SU-DHL-6 (cell line): Measurements from ENCODE around the gene TRPT1.

Source experiments
- H2AFZ ChIP-seq: fragments of 200-600 bp; sonication (generic); 2 replicates; pipeline ENCODE4 v1.6.1; 2014; ENCODE audit warnings: low read depth, mild to moderate bottlenecking, moderate library complexity, mixed read lengths, antibody characterized with exemption, low read length; ENCODE audit not compliant: severe bottlenecking
- H3F3A ChIP-seq: fragments of 200-600 bp; shearing (Covaris generic); 2 replicates; pipeline ENCODE4 v1.6.0; 2016; ENCODE audit warnings: antibody characterized with exemption, mild to moderate bottlenecking; ENCODE audit not compliant: insufficient read depth
- H3K27ac ChIP-seq: fragments of 200-600 bp; sonication (generic); 2 replicates; pipeline ENCODE4 v1.5.1; 2016; ENCODE audit warnings: low read depth, mild to moderate bottlenecking, low read length, moderate library complexity, mixed read lengths
- H3K27me3 ChIP-seq: fragments of 200-600 bp; sonication (generic), shearing (Covaris generic); 2 replicates; pipeline ENCODE4 v1.6.0; 2014; ENCODE audit warnings: mild to moderate bottlenecking, low read length
- H3K36me3 ChIP-seq: fragments of 200-600 bp; sonication (generic); 2 replicates; pipeline ENCODE4 v1.6.1; 2014; ENCODE audit warnings: mild to moderate bottlenecking, low read length, mixed read lengths
- H3K4me2 ChIP-seq: fragments of 300-600, 200-600 bp; shearing (Covaris generic), sonication (generic); 2 replicates; pipeline ENCODE4 v1.6.0; 2014; ENCODE audit warnings: low read length, low read depth, mild to moderate bottlenecking; ENCODE audit not compliant: poor library complexity, severe bottlenecking
- H3K4me3 ChIP-seq: fragments of 200-600 bp; sonication (generic); 2 replicates; pipeline ENCODE4 v1.5.1; 2014; ENCODE audit warnings: antibody characterized with exemption, low read length, mild to moderate bottlenecking, mixed read lengths; ENCODE audit not compliant: insufficient read depth, poor library complexity, severe bottlenecking
- H3K79me2 ChIP-seq: fragments of 200-600 bp; sonication (generic); 2 replicates; pipeline ENCODE4 v1.6.1; 2014; ENCODE audit warnings: mild to moderate bottlenecking, low read length, moderate library complexity; ENCODE audit not compliant: insufficient read depth
- H3K9ac ChIP-seq: fragments of 200-600 bp; sonication (generic); 2 replicates; pipeline ENCODE4 v1.7.0; 2014; ENCODE audit warnings: mild to moderate bottlenecking, low read length
- H3K9me2 ChIP-seq: fragments of 200-600 bp; sonication (generic); replicated peaks from 2 replicates; pipeline ENCODE4 v1.6.1; 2014; ENCODE audit warnings: low read length; ENCODE audit not compliant: insufficient read depth
- H3K9me3 ChIP-seq: fragments of 200-600 bp; sonication (generic); 2 replicates; pipeline ENCODE4 v1.6.1; 2014; ENCODE audit warnings: low read length, mixed read lengths; ENCODE audit not compliant: insufficient read depth
- H4K20me1 ChIP-seq: fragments of 200-600 bp; sonication (generic); 2 replicates; pipeline ENCODE4 v1.6.1; 2014; ENCODE audit warnings: low read depth, mild to moderate bottlenecking, antibody characterized with exemption, low read length, moderate library complexity, mixed read lengths
- CTCF ChIP-seq: fragments of 200-600 bp; sonication (generic); IDR thresholded peaks from one replicate; pipeline ENCODE4 v1.5.1; 2017; ENCODE audit warnings: antibody characterized with exemption, mild to moderate bottlenecking, low read length, moderate library complexity; ENCODE audit not compliant: insufficient read depth, poor library complexity, severe bottlenecking
- EZH2phosphoT487 ChIP-seq: fragments of 200-600 bp; sonication (generic), shearing (Covaris generic); conservative IDR thresholded peaks from 2 replicates; pipeline ENCODE4 v1.6.1; 2018; ENCODE audit warnings: mild to moderate bottlenecking, antibody characterized with exemption, low read length, moderate library complexity, mixed read lengths

Gene TRPT1

GRCh38 chr11:64251016-64251752 lies 25.2 kb upstream of the TRPT1 start, which contains the start of gene PLCB3:
PLCB3 (plus strand) TSS chr11:64251530; CDS start chr11:64251650, 120 bp downstream.
- Histone ChIP-seq H3K9me2 (no peaks in the 10 kb centered on the region), H2AFZ (peak within 1 kb of the TSS; percentile 86), H3K9ac (peak within 1 kb of the TSS; percentile 84), H4K20me1 (no peaks in the 10 kb centered on the region), H3K79me2 (peaks cover 9% of the 10 kb centered on the region; the same call in 1 of the 2 replicates), H3F3A (peaks cover 14% of the 10 kb centered on the region; the same call in 1 of the 2 replicates), H3K27ac (peak within 1 kb of the TSS; percentile 21), H3K4me2 (peak within 1 kb of the TSS; percentile 97), H3K4me3 (peak within 1 kb of the TSS; percentile 88), H3K27me3 (no peaks in the 10 kb centered on the region), H3K9me3 (no peaks in the 10 kb centered on the region), H3K36me3 (no peaks in the 10 kb centered on the region)
- TF ChIP-seq EZH2phosphoT487 (no peak), CTCF (peak; percentile 59)

- Histone ChIP-seq H2AFZ (no peak overlapping the region), H3K4me3 (peak overlapping the region; percentile 26), H3K27ac (no peak overlapping the region), H3K36me3 (no peaks in the 10 kb centered on the region), H4K20me1 (no peaks in the 10 kb centered on the region), H3K9ac (peak overlapping the region; percentile 84), H3K4me2 (peak overlapping the region; percentile 97), H3F3A (peaks cover 19% of the 10 kb centered on the region), H3K9me2 (no peaks in the 10 kb centered on the region), H3K9me3 (no peaks in the 10 kb centered on the region), H3K79me2 (peaks cover 16% of the 10 kb centered on the region), H3K27me3 (no peaks in the 10 kb centered on the region)
- no peak for TF ChIP-seq CTCF
- no peak for TF ChIP-seq EZH2phosphoT487
These were observed 24.5 kb upstream of the TRPT1 start for GRCh38 chr11:64250415-64251015.

- TF ChIP-seq EZH2phosphoT487 (no peak), CTCF (no peak)
- no peaks in the 10 kb centered on the region for H3K27me3 ChIP-seq
- H4K20me1 ChIP-seq, result no peaks in the 10 kb centered on the region
- H3K4me2 ChIP-seq, result no peak overlapping the region
- H3K36me3 ChIP-seq, result no peaks in the 10 kb centered on the region
- H3K79me2 ChIP-seq, result peaks cover 23% of the 10 kb centered on the region
- H3K9me2 ChIP-seq, result no peaks in the 10 kb centered on the region
- H3F3A ChIP-seq, result peaks cover 26% of the 10 kb centered on the region
- no peak overlapping the region for H3K27ac ChIP-seq
- H3K9me3 ChIP-seq, result no peaks in the 10 kb centered on the region
- no peak overlapping the region for H3K4me3 ChIP-seq
- no peak overlapping the region for H2AFZ ChIP-seq
- no peak overlapping the region for H3K9ac ChIP-seq
These were observed 23.8 kb upstream of the TRPT1 start for GRCh38 chr11:64249563-64250414.
